H1 (cell line): ENCODE data around the gene LCE1B. TPM values are rescaled to one million over a fixed set of nuclear protein-coding genes. Genes with fewer than 3 reads are reported as not detected.

Experiments used
- CTCF ChIA-PET: fragments of 300-600 bp; sonication (Branson Sonifier 250); formaldehyde crosslinking; loops from one replicate; lab custom pipeline; 2021; ENCODE audit not compliant: partially characterized antibody; lab: Charles Lee
- POLR2A ChIA-PET: fragments of 300-600 bp; sonication (Branson Sonifier 250); formaldehyde crosslinking; loops from one replicate; lab custom pipeline; 2021; ENCODE audit warnings: inconsistent platforms; ENCODE audit not compliant: partially characterized antibody; lab: Charles Lee
- DNase-seq, 2 experiments: peaks; one replicate each; pipeline versions ENCODE4 v3.0.0 to v3.0.0-alpha.2; 2010 to 2022; ENCODE audit warnings: low spot score in 2 of 2, low read depth in 1 of 2, mixed read lengths in 1 of 2
- FAIRE-seq: peaks from 2 replicates; lab custom pipeline; 2011; peaks lifted over from hg19 to GRCh38; lab: Jason Lieb, UNC
- H2AFZ ChIP-seq: 2 replicates; pipeline ENCODE4 v1.8.1; 2012; ENCODE audit warnings: low read length, inconsistent platforms
- H2AK5ac ChIP-seq: 2 replicates; pipeline ENCODE4 v1.6.1; 2013; ENCODE audit warnings: low read depth, low read length
- H2BK120ac ChIP-seq: replicated peaks from 2 replicates; pipeline ENCODE3; 2013; ENCODE audit warnings: low read depth, low read length, inconsistent platforms
- H2BK12ac ChIP-seq: 2 replicates; pipeline ENCODE4 v1.6.1; 2013; ENCODE audit warnings: low read depth, low read length
- H2BK15ac ChIP-seq: 2 replicates; pipeline ENCODE4 v1.6.1; 2013; ENCODE audit warnings: low read length
- H2BK20ac ChIP-seq: 2 replicates; pipeline ENCODE4 v1.6.1; 2013; ENCODE audit warnings: low read length
- H2BK5ac ChIP-seq: 2 replicates; pipeline ENCODE4 v1.6.1; 2013; ENCODE audit warnings: low read depth, low read length
- H3K14ac ChIP-seq: 2 replicates; pipeline ENCODE4 v1.6.1; 2013; ENCODE audit warnings: inconsistent platforms; ENCODE audit not compliant: insufficient read length
- H3K18ac ChIP-seq: 2 replicates; pipeline ENCODE4 v1.6.1; 2013; ENCODE audit warnings: low read length; ENCODE audit errors: extremely low read depth
- H3K23ac ChIP-seq: 2 replicates; pipeline ENCODE4 v1.6.1; 2013; ENCODE audit warnings: inconsistent platforms; ENCODE audit not compliant: insufficient read length
- H3K23me2 ChIP-seq: 2 replicates; pipeline ENCODE4 v1.6.1; 2013; ENCODE audit warnings: low read depth, low read length
- H3K27ac ChIP-seq: 2 replicates; pipeline ENCODE4 v1.6.1; 2011; ENCODE audit warnings: low read depth, low read length, inconsistent platforms
- H3K27me3 ChIP-seq, 4 experiments: replicated peaks in 1 of 4; 1 replicate in 1 of 4; 2 replicates in 3 of 4; pipeline versions ENCODE4 v1.6.1 to v1.8.1; 2011 to 2013; ENCODE audit warnings: low read length in 3 of 4, mild to moderate bottlenecking in 3 of 4, inconsistent platforms in 2 of 4, mixed read lengths in 2 of 4, moderate library complexity in 1 of 4; ENCODE audit not compliant: control insufficient read depth in 3 of 4, insufficient read depth in 3 of 4; ENCODE audit errors: extremely low read depth in 1 of 4
- H3K36me3 ChIP-seq, 4 experiments: 2 replicates each; pipeline versions ENCODE4 v1.6.1 to v1.8.1; 2011 to 2013; ENCODE audit warnings: mild to moderate bottlenecking in 4 of 4, low read length in 3 of 4, moderate library complexity in 2 of 4, control low read depth in 1 of 4, inconsistent platforms in 1 of 4; ENCODE audit not compliant: insufficient read depth in 4 of 4, control insufficient read depth in 2 of 4
- H3K4ac ChIP-seq: replicated peaks from 2 replicates; pipeline ENCODE3; 2013; ENCODE audit warnings: low read length, low read depth, mixed read lengths, inconsistent platforms; ENCODE audit not compliant: insufficient read length
- H3K4me1 ChIP-seq, 4 experiments: replicated peaks in 1 of 4; 1 replicate in 1 of 4; 2 replicates in 3 of 4; pipeline versions ENCODE4 v1.6.1 to v1.8.1; 2011 to 2013; ENCODE audit warnings: low read length in 3 of 4, inconsistent platforms in 2 of 4, mixed read lengths in 1 of 4; ENCODE audit not compliant: insufficient read depth in 4 of 4, control insufficient read depth in 3 of 4
- H3K4me2 ChIP-seq, 2 experiments: 2 replicates each; pipeline versions ENCODE4 v1.6.1 to v1.8.1; 2011 to 2013; ENCODE audit warnings: low read depth in 2 of 2, low read length in 2 of 2, control low read depth in 1 of 2, inconsistent platforms in 1 of 2, mild to moderate bottlenecking in 1 of 2; ENCODE audit not compliant: insufficient read depth in 1 of 2
- H3K4me3 ChIP-seq, 4 experiments: fragments of 200-600, 300-600 bp in 1 of 4; sonication (generic), shearing (Covaris generic), sonication (Bioruptor Twin) in 1 of 4; 2 replicates each; pipeline versions ENCODE4 v1.5.1 to v1.8.1; 2011 to 2016; ENCODE audit warnings: low read length in 4 of 4, low read depth in 3 of 4, control low read depth in 2 of 4, inconsistent platforms in 2 of 4, mild to moderate bottlenecking in 2 of 4, mixed read lengths in 1 of 4, moderate library complexity in 1 of 4; ENCODE audit not compliant: insufficient read depth in 2 of 4; ENCODE audit errors: extremely low read depth in 1 of 4
- H3K56ac ChIP-seq: replicated peaks from 2 replicates; pipeline ENCODE3; 2013; ENCODE audit warnings: low read depth, mild to moderate bottlenecking, mixed read lengths, low read length, inconsistent platforms; ENCODE audit not compliant: insufficient read length
- H3K79me1 ChIP-seq: 2 replicates; pipeline ENCODE4 v1.6.1; 2013; ENCODE audit warnings: low read depth, low read length, control low read depth
- H3K79me2 ChIP-seq, 2 experiments: 2 replicates each; pipeline versions ENCODE4 v1.6.1 to v1.8.1; 2012 to 2013; ENCODE audit warnings: low read length in 2 of 2, mild to moderate bottlenecking in 2 of 2, inconsistent platforms in 1 of 2; ENCODE audit not compliant: insufficient read depth in 2 of 2, control insufficient read depth in 1 of 2
- H3K9ac ChIP-seq, 4 experiments: replicated peaks in 1 of 4; 1 replicate in 1 of 4; 2 replicates in 3 of 4; pipeline versions ENCODE4 v1.6.1 to v1.8.1; 2011 to 2013; ENCODE audit warnings: low read depth in 3 of 4, low read length in 3 of 4, control low read depth in 2 of 4, mild to moderate bottlenecking in 2 of 4, moderate library complexity in 2 of 4, inconsistent platforms in 1 of 4; ENCODE audit errors: extremely low read depth in 1 of 4
- H3K9me3 ChIP-seq, 2 experiments: 2 replicates each; pipeline versions ENCODE4 v1.6.1 to v1.8.1; 2012 to 2013; ENCODE audit warnings: mild to moderate bottlenecking in 2 of 2, moderate library complexity in 2 of 2, control low read depth in 1 of 2, inconsistent platforms in 1 of 2, low read depth in 1 of 2, low read length in 1 of 2, mixed read lengths in 1 of 2; ENCODE audit not compliant: insufficient read depth in 2 of 2
- H4K20me1 ChIP-seq, 2 experiments: replicated peaks in 1 of 2; 2 replicates each; pipeline versions ENCODE3 to v1.8.1; 2011 to 2013; ENCODE audit warnings: inconsistent platforms in 2 of 2, low read length in 2 of 2, mild to moderate bottlenecking in 1 of 2; ENCODE audit not compliant: insufficient read depth in 2 of 2, control insufficient read depth in 1 of 2
- H4K5ac ChIP-seq: 2 replicates; pipeline ENCODE4 v1.6.1; 2013; ENCODE audit warnings: low read length, low read depth, mixed read lengths, inconsistent platforms; ENCODE audit not compliant: insufficient read length
- H4K8ac ChIP-seq: 2 replicates; pipeline ENCODE4 v1.8.0; 2013; ENCODE audit warnings: mild to moderate bottlenecking, moderate library complexity, low read length, inconsistent platforms; ENCODE audit not compliant: insufficient read depth; ENCODE audit errors: extremely low read depth
- H4K91ac ChIP-seq: replicated peaks from 2 replicates; pipeline ENCODE3; 2013; ENCODE audit warnings: low read length, mixed read lengths, inconsistent platforms; ENCODE audit not compliant: insufficient read length
- BRCA1 ChIP-seq: IDR thresholded peaks from 2 replicates; pipeline ENCODE4 v1.6.1; 2012; ENCODE audit warnings: low read depth, low read length, improper control_type of control experiment
- CHD2 ChIP-seq: IDR thresholded peaks from 2 replicates; pipeline ENCODE4 v1.6.1; 2012; ENCODE audit warnings: low read length, improper control_type of control experiment
- POLR2A ChIP-seq, 2 experiments: IDR thresholded peaks; 1 replicate in 1 of 2; 2 replicates in 1 of 2; pipeline ENCODE4 v1.6.1; 2011; ENCODE audit warnings: low read depth in 2 of 2, low read length in 2 of 2, mild to moderate bottlenecking in 2 of 2; ENCODE audit errors: control extremely low read depth in 1 of 2
- SAP30 ChIP-seq: fragments of 300-600 bp; sonication (generic); IDR thresholded peaks from 2 replicates; pipeline ENCODE4 v1.7.1; 2012; ENCODE audit warnings: low read length, moderate library complexity, mild to moderate bottlenecking, inconsistent platforms; ENCODE audit not compliant: insufficient read depth, insufficient replicate concordance
- SP1 ChIP-seq: IDR thresholded peaks from 2 replicates; pipeline ENCODE4 v1.6.1; 2011; ENCODE audit warnings: low read depth, low read length
- SP2 ChIP-seq: IDR thresholded peaks from 2 replicates; pipeline ENCODE4 v1.6.1; 2012; ENCODE audit warnings: mild to moderate bottlenecking, low read length, inconsistent platforms
- USF2 ChIP-seq: IDR thresholded peaks from 2 replicates; pipeline ENCODE4 v1.6.1; 2011; ENCODE audit warnings: low read length, improper control_type of control experiment
- WGBS, 2 experiments: shearing (Covaris generic) in 1 of 2; methylation state at CpG; one replicate each; pipeline versions ENCODE4 v1.1.6 to v1.1.7; 2013 to 2015; ENCODE audit warnings: low lambda C conversion rate in 2 of 2, mixed read lengths in 2 of 2, inconsistent platforms in 1 of 2, low coverage in 1 of 2, missing lambda C conversion rate in 1 of 2; ENCODE audit not compliant: insufficient replicate concordance in 2 of 2, insufficient coverage in 1 of 2, insufficient read length in 1 of 2; ENCODE audit errors: extremely low coverage in 1 of 2, missing lambda C conversion rate in 1 of 2; 5-methylcytosine and 5-hydroxymethylcytosine counted together
- polyA plus RNA-seq, 7 experiments: library from polyadenylated mRNA; depleted of rRNA in 3 of 7; stranded (reverse) in 5 of 7; unstranded in 2 of 7; fragments of >200 nt in 5 of 7; fragments of 200-250 nt in 2 of 7; gene quantifications; 1 replicate in 5 of 7; 2 replicates in 1 of 7; 4 replicates in 1 of 7; pipeline versions ENCODE4 v1.2.1 to v1.2.3, GENCODE V29; 2011 to 2013; ENCODE audit warnings: missing spikeins in 2 of 7, mixed read lengths in 2 of 7
- total RNA-seq: library from RNA; stranded (reverse); fragmentation: NEBNext Ultra II Directional; extraction: Animal tissue kit (Norgen Biotek cat#: 25700); gene quantifications from 2 replicates; pipeline ENCODE4 v1.2.1, GENCODE V29; 2021

LCE1B gene
- total and polyA plus RNA-seq, 2 of the 8 experiments (the other 6 are each of a cell fraction or from before 2014, with no cell fraction given) = not detected

GRCh38 chr1:152796421-152796820 is 15.3 kb upstream of the LCE1B start, which contains the start of gene LCE1D:
Gene LCE1D, plus strand, starts transcription at chr1:152796721. Its CDS starts 1,074 bp downstream, at chr1:152797795.
- Histone ChIP-seq H3K14ac (no peak within 1 kb of the TSS), H4K91ac (no peak within 1 kb of the TSS), H2BK120ac (no peak within 1 kb of the TSS), H2BK15ac (no peak within 1 kb of the TSS), H3K23me2 (no peaks in the 10 kb centered on the region), H3K27me3 (no peaks in the 10 kb centered on the region), H2AFZ (no peak within 1 kb of the TSS), H3K4me1 (no peaks in the 10 kb centered on the region), H3K56ac (no peak within 1 kb of the TSS), H3K4ac (no peak within 1 kb of the TSS), H4K20me1 (no peaks in the 10 kb centered on the region), H3K4me2 (no peak within 1 kb of the TSS), H3K23ac (no peak within 1 kb of the TSS), H2AK5ac (no peak within 1 kb of the TSS), H3K36me3 (no peaks in the 10 kb centered on the region), H2BK20ac (no peak within 1 kb of the TSS), H3K4me3 (no peak within 1 kb of the TSS), H3K9me3 (peaks cover 25 to 47% of the 10 kb centered on the region in 2 experiments), H3K79me1 (no peaks in the 10 kb centered on the region), H2BK12ac (no peak within 1 kb of the TSS), H3K18ac (no peak within 1 kb of the TSS), H2BK5ac (no peak within 1 kb of the TSS), H4K8ac (no peak within 1 kb of the TSS), H3K9ac (no peak within 1 kb of the TSS), H3K27ac (no peak within 1 kb of the TSS), H4K5ac (no peak within 1 kb of the TSS), H3K79me2 (no peaks in the 10 kb centered on the region)
- FAIRE-seq (no peak), DNase-seq (no peak)
- POLR2A ChIA-PET = no interaction called here
- TF ChIP-seq POLR2A (IDR thresholded peaks at IDR 0.05; ENCODE audit: control extremely low read depth in 1 of 2, low read depth in 2 of 2, low read length in 2 of 2) = no peak
- TF ChIP-seq USF2 = no peak
- no peak for TF ChIP-seq BRCA1
- no peak for TF ChIP-seq CHD2
- TF ChIP-seq SP1 = no peak
- no peak for TF ChIP-seq SP2
- no peak for TF ChIP-seq SAP30
- CTCF ChIA-PET = interaction anchor here (0.6 kb wide), 1 partner anchor 424 kb away, joined by 3 read pairs; no protein-coding TSS in a partner anchor
- no CpG with 5 or more reads among the region's 3 CpGs for WGBS, 2 experiments
